Ascending aorta (tissue), 2 donors: Measurements from ENCODE around the gene MAN2A1. TPM values are rescaled to one million over a fixed set of nuclear protein-coding genes. Genes with fewer than 3 reads are reported as not detected.

ENCODE experiments used
- DNase-seq, 2 donors: peaks; one replicate each; pipeline ENCODE4 v3.0.0-alpha.2; 2019; ENCODE audit warnings: low spot score in 2 of 2
- H3K27ac ChIP-seq, 2 donors: fragments of 200-600 bp; sonication (generic); one replicate each; pipeline ENCODE4 v1.5.1; 2016 to 2017; ENCODE audit warnings: mild to moderate bottlenecking in 1 of 2
- H3K27me3 ChIP-seq: fragments of 200-600 bp; sonication (generic); one replicate; pipeline ENCODE4 v1.5.1; 2017
- H3K36me3 ChIP-seq, 2 donors: fragments of 200-600 bp; sonication (generic); one replicate each; pipeline ENCODE4 v1.5.1; 2016
- H3K4me1 ChIP-seq, 2 donors: fragments of 200-600 bp; sonication (generic); one replicate each; pipeline ENCODE4 v1.5.1; 2016 to 2017; ENCODE audit warnings: mild to moderate bottlenecking in 1 of 2
- H3K4me3 ChIP-seq, 2 donors: fragments of 200-600 bp; sonication (generic); one replicate each; pipeline ENCODE4 v1.5.1; 2016 to 2017; ENCODE audit warnings: mild to moderate bottlenecking in 1 of 2
- H3K9me3 ChIP-seq, 2 donors: fragments of 200-600 bp; sonication (generic); one replicate each; pipeline ENCODE4 v1.5.1; 2016
- intact Hi-C: fragments of 100-400 bp; cut with DNase I; formaldehyde crosslinking; loops from one replicate; pipeline ENCODE4 v1.15.1; 2023
- total RNA-seq: library from RNA; depleted of rRNA; stranded (reverse); fragments of >200 nt; gene quantifications from one replicate; pipeline ENCODE4 v1.1.0, GENCODE V29; 2016
- TF ChIP-seq, protein P1 (sequence below), 3 experiments: fragments of 200-600 bp in 2 of 3; fragments of 450-650 bp in 1 of 3; sonication (generic) in 2 of 3; IDR thresholded peaks; one replicate each; pipeline ENCODE4 v1.5.1; 2016 to 2019; ENCODE audit warnings: antibody characterized with exemption in 3 of 3, mild to moderate bottlenecking in 1 of 3, moderate library complexity in 1 of 3

Gene MAN2A1
- total RNA-seq, 1 donor from 2014 or later, result 37.0 TPM

GRCh38 chr5:109914906-109915305, 225.2 kb downstream of the MAN2A1 start:
- intact Hi-C loops, result no loop called here
- Histone ChIP-seq H3K27me3 (no peaks in the 10 kb centered on the region), H3K9me3 (no peaks in the 10 kb centered on the region), H3K27ac (no peak overlapping the region), H3K4me3 (no peak overlapping the region), H3K4me1 (no peaks in the 10 kb centered on the region), H3K36me3 (no peaks in the 10 kb centered on the region)
- TF ChIP-seq, protein P1, sequence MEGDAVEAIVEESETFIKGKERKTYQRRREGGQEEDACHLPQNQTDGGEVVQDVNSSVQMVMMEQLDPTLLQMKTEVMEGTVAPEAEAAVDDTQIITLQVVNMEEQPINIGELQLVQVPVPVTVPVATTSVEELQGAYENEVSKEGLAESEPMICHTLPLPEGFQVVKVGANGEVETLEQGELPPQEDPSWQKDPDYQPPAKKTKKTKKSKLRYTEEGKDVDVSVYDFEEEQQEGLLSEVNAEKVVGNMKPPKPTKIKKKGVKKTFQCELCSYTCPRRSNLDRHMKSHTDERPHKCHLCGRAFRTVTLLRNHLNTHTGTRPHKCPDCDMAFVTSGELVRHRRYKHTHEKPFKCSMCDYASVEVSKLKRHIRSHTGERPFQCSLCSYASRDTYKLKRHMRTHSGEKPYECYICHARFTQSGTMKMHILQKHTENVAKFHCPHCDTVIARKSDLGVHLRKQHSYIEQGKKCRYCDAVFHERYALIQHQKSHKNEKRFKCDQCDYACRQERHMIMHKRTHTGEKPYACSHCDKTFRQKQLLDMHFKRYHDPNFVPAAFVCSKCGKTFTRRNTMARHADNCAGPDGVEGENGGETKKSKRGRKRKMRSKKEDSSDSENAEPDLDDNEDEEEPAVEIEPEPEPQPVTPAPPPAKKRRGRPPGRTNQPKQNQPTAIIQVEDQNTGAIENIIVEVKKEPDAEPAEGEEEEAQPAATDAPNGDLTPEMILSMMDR (IDR thresholded peaks at IDR 0.05), result no peak
- DNase-seq, result no peak

DNA sequence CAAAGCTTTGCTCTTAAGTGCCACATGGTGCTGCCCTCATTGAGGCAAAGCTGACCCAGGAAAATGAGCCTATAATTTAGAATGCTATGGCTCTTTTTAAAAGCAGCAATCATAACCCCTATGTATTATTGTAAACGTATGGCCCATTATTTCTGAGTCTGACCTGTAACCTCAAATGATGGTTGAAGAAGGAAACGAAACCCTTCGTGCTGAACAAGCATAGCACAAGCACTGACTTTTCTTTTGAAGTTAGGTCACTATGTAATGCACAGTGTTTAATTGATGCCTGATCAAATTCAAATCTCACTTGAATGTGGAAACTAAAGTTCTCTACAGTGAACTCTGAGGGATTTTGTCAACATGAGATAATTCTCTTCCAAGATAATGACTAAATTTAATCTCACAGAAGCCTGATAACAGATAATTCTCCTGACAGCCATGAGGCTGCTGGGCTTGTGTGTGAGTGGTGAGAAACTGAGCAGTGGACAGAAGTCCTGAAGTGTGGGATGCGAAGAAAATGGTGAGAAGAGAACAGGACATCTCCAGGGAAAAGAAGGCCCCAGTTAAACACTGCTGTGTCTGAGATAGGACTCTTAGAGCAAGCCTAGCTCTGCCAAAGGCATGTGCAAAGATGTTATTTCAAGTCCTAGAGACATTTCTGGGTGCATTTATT, 226.9 kb downstream of the MAN2A1 start:
- DNase-seq, result no peak
- Histone ChIP-seq H3K27me3 (no peaks in the 10 kb centered on the region), H3K27ac (no peak overlapping the region), H3K4me1 (no peaks in the 10 kb centered on the region), H3K4me3 (no peak overlapping the region), H3K9me3 (no peaks in the 10 kb centered on the region), H3K36me3 (no peaks in the 10 kb centered on the region)
- TF ChIP-seq, protein P1 (IDR thresholded peaks at IDR 0.05), result no peak
- intact Hi-C loops, result no loop called here
